GM21825 (cell line): ENCODE results near the gene FAM241A.
A peak's percentile ranks its signal among the peaks of the same experiment; 100 is the strongest.

Experiments used
- ATAC-seq: cut with Tn5 transposase; IDR thresholded peaks from one replicate; pipeline ENCODE4 v1.9.1; 2021; ENCODE audit warnings: mild to moderate bottlenecking, moderate library complexity; ENCODE audit not compliant: unreplicated experiment

FAM241A gene

GRCh38 chr4:112210777-112211176, 65.5 kb downstream of the FAM241A start:
- no peak for ATAC-seq

DNA sequence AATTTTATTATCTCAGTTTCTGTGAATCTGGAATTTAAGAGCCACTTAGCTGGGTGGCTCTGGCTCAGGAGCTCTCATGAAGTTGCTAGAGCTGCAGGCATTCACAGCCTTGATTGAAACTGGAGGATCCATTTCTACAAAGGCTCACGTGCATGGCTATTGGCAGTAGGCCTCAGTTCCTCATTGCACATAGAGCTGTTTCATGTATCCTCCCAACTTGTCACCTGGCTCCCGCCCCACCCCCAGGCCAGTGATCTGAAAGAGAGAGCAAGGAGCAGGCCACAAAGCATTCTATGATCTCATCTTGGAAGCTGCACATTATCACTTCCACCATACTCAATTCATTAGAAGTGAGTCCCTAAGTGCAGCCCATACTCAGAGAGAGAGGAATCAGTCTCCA, 67.8 kb downstream of the FAM241A start:
- no peak for ATAC-seq

- no peak for ATAC-seq
Observed at GRCh38 chr4:112213856-112214255, 68.6 kb downstream of the FAM241A start.

- ATAC-seq = no peak
Observed at GRCh38 chr4:112214390-112215264, 69.4 kb downstream of the FAM241A start.

DNA sequence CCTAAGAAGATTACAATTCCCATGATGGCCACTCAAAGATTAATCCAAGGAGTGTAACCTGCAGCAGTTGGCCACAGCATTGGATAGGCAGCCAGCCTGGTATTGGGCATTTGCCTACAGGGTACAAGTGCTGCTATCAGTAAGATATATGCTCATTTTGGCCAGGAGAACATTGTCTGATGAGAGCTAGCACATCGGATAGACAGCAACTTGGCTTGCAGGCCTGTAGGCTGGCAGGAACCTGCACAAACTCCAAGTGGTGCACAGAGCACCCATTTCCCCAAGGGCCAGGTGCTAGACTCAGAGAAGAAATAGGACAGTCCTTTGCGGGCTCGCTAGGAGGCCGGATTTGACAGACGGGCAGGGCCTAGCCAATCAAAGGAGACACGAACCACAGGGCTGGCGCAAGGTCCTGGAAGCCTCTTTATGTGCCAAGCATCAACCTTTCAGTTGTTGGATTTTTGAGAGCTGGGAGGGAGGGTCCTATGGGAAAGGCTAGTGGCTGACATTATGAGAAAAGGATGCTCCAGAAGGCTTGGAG, 74.6 kb downstream of the FAM241A start:
- no peak for ATAC-seq

DNA sequence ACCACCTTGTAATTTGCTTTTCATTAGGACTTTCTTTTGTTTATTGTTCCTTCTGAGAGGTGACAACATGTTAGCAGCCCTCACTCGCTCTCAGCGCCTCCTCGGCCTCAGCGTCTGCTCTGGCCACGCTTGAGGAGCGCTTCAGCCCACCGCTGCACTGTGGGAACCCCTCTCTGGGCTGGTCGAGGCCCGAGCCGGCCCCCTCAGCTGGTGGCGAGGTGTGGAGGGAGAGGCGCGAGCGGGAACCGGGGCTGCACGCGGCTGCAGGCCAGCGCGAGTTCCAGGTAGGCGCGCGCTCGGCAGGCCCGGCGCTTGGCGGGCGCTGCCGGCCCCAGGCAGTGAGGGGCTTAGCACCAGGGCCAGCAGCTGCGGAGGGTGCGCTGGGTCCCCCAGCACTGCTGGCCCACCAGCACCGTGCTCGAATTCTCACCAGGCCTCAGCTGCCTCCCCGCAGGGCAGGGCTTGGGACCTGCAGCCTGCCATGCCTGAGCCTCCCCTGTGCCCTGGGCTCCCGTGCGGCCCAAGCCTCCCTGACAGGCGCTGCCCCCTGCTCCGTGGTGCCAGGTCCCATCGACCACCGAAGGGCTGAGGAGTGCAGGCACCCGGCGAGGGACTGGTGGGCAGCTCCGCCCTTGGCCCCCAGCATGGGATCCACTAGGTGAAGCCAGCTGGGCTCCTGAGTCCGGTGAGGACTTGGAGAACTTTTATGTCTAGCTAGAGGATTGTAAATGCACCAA, 77.1 kb downstream of the FAM241A start:
- ATAC-seq = no peak

- ATAC-seq = no peak
Observed at GRCh38 chr4:112225157-112225556, 79.9 kb downstream of the FAM241A start.

DNA sequence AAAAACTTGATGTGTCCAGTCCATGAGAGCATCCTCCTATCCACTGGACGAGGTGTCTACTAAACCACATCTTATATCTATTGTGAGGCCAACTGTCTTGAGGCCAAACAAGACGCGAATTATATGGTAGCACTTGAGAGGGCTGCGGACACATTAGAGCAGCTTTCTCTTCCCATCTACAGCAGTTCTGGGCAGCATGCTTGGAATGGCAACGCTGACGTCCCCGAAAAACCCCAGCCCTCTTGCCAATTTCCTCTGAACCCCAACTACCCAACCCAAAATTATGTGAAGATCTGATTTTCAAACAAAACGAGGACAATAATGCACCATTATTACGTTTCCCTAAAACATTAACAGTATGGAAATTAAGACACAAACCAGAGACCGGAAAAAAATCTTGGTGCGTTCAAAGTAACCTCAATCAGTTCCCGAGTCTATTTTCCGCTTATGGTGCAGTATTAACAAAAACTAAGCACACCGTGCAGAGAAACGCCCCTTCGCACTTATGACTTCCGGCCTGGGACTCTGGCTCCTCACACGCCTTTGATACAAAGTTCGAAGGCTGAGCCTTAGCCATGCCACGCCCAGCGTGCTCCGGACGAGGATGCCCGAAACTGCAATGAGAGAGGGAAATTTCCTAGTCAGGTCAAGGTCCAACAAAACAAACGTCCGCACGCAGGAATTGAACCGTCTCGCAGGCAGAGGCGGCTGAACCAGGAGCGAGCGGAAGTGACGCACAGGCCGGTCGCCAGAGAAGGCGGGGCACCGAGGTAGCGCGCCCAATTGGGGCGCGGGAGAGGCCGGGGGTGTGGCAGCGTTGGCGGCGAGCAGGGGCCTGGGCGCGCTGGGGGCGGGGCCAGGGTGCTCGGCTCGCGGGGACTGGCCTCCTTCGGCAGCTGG, 85.9 kb downstream of the FAM241A start:
- ATAC-seq = peak; percentile 85

GRCh38 chr4:112231779-112232713, 86.8 kb downstream of the FAM241A start, which contains the start of gene AP1AR:
AP1AR (plus strand) TSS chr4:112231787; CDS start chr4:112232092, 305 bp downstream.
- peak; percentile 62 for ATAC-seq

DNA sequence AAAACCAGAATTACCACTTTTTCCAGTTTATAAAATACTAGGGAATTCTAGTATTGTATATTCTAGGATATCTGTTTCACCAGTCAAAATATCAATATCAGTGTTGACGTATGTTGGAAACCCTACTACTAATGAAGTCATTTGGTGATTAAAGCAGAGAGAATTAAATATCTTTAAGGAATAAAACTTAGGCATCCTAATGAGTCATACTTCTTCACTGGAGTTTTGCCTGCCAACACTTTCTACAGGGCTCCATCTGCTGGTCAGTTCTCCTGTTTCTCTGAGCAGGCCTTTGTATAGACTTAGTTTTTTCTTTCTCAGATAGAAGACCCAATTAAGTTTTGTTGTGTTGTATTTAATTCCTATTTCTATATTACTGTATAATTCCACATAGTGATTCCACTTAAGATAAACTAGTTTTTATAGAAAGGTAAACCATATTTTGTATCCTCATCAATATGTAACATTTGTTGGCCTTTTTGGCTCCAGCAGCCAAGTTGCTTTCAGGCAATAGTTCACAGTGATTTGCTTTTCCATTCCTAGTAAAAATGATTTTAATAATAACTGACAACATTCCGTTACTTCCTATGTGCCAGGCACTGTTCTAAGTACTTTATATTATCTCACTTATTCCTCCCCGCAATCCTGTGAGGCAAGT, 89.8 kb downstream of the FAM241A start:
- ATAC-seq = no peak

DNA sequence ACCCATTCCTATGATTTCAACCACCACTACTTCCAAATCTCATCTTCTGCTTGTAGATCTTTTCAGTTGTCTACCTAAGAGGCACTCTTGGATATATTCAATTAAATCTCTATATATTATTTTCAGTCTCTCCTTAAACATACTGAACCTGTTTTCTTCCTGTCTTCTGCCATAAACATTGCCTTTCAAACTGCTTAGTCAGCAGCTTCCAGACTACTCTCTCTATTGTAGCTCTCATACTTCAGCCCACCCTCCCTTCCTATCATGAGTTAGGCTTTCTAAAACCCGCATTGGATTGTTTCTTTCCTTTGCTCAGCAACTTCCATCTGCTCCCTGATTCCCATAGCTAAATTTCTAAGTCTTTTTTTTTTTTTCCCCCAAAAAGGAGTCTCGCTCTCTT, 90.8 kb downstream of the FAM241A start:
- no peak for ATAC-seq

DNA sequence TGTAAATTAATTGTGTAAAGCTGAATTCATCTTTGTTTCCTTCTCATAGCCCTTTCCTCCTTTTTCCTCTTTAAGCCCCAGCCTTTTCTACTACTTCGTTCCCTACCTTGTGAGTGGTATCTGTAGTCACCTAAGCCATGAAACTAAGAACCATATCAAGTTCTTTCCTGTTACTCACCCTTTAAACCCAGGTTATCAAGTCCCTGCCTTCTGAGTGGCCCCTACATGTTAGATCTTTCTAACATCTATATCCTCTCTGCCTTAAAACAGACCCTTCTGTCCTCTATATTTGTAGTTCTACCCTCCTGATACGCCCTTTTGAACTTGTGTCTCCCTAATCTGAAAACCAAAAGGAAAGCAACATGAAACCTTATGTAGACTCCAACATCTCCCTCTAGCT, 93.6 kb downstream of the FAM241A start:
- ATAC-seq = no peak
